MM.1S (cell line): ENCODE measurements around the gene TMEM205.

Experiments used
- DNase-seq: peaks from one replicate; pipeline ENCODE4 v3.0.0-alpha.2; 2015
- H2AFZ ChIP-seq: fragments of 300-600 bp; sonication (generic); 2 replicates; pipeline ENCODE4 v1.6.0; 2016; ENCODE audit warnings: antibody characterized with exemption, low read length
- H3F3A ChIP-seq: fragments of 300-600 bp; sonication (generic); 2 replicates; pipeline ENCODE4 v1.6.1; 2016; ENCODE audit warnings: mild to moderate bottlenecking, antibody characterized with exemption, low read length, moderate library complexity, mixed read lengths; ENCODE audit not compliant: insufficient read depth
- H3K27ac ChIP-seq: fragments of 300-600 bp; sonication (generic); 2 replicates; pipeline ENCODE4 v1.5.1; 2016; ENCODE audit warnings: mild to moderate bottlenecking, low read length
- H3K27me3 ChIP-seq: fragments of 300-600 bp; sonication (generic); replicated peaks from 2 replicates; pipeline ENCODE4 v1.6.0; 2016; ENCODE audit warnings: low read length; ENCODE audit not compliant: insufficient read depth
- H3K36me3 ChIP-seq: fragments of 300-600 bp; sonication (generic); replicated peaks from 2 replicates; pipeline ENCODE4 v1.6.1; 2016; ENCODE audit warnings: mild to moderate bottlenecking, low read length, mixed read lengths; ENCODE audit not compliant: insufficient read depth
- H3K4me1 ChIP-seq: fragments of 300-600 bp; sonication (generic); 2 replicates; pipeline ENCODE4 v1.6.1; 2016; ENCODE audit warnings: low read length, mixed read lengths
- H3K4me2 ChIP-seq: fragments of 300-600 bp; sonication (generic); 2 replicates; pipeline ENCODE4 v1.6.0; 2016; ENCODE audit warnings: low read depth, low read length
- H3K4me3 ChIP-seq: fragments of 300-600 bp; sonication (generic); 2 replicates; pipeline ENCODE4 v1.5.1; 2016; ENCODE audit warnings: low read length, mixed read lengths
- H3K79me2 ChIP-seq: fragments of 300-600 bp; sonication (generic); 2 replicates; pipeline ENCODE4 v1.6.1; 2016; ENCODE audit warnings: mixed run types, low read length, mixed read lengths
- H3K9ac ChIP-seq: fragments of 300-600 bp; sonication (generic); 2 replicates; pipeline ENCODE4 v1.6.1; 2016; ENCODE audit warnings: low read length, mixed read lengths
- H3K9me2 ChIP-seq: fragments of 300-600 bp; sonication (generic); replicated peaks from 2 replicates; pipeline ENCODE4 v1.6.1; 2016; ENCODE audit warnings: mild to moderate bottlenecking, low read length, mixed read lengths; ENCODE audit not compliant: insufficient read depth
- H3K9me3 ChIP-seq: fragments of 300-600 bp; sonication (generic); replicated peaks from 2 replicates; pipeline ENCODE4 v1.6.1; 2016; ENCODE audit warnings: mild to moderate bottlenecking, low read length, mixed read lengths; ENCODE audit not compliant: insufficient read depth
- H4K20me1 ChIP-seq: fragments of 300-600 bp; sonication (generic); 2 replicates; pipeline ENCODE4 v1.6.1; 2016; ENCODE audit warnings: mild to moderate bottlenecking, low read length, moderate library complexity, mixed read lengths; ENCODE audit not compliant: insufficient read depth
- CTCF ChIP-seq: fragments of 300-600 bp; sonication (generic); IDR thresholded peaks from 2 replicates; pipeline ENCODE4 v1.5.1; 2016; ENCODE audit warnings: antibody characterized with exemption, low read length, mixed read lengths
- EZH2 ChIP-seq: fragments of 300-600 bp; sonication (generic); optimal IDR thresholded peaks from 2 replicates; pipeline ENCODE3; 2017; ENCODE audit warnings: low read depth, mild to moderate bottlenecking, antibody characterized with exemption, low read length, mixed read lengths
- EZH2phosphoT487 ChIP-seq: fragments of 300-600 bp; sonication (generic); IDR thresholded peaks from 2 replicates; pipeline ENCODE4 v1.6.1; 2018; ENCODE audit warnings: antibody characterized with exemption, low read length

TMEM205 gene

GRCh38 chr19:11349171-11349570 lies 3.1 kb upstream of the TMEM205 start:
- peaks cover 4% of the 10 kb centered on the region; the same call in 1 of the 2 replicates for H3K27me3 ChIP-seq
- H4K20me1 ChIP-seq: no peaks in the 10 kb centered on the region
- no peak for TF ChIP-seq EZH2phosphoT487
- TF ChIP-seq CTCF: no peak
- TF ChIP-seq EZH2: no peak
- H2AFZ ChIP-seq: no peak overlapping the region
- no peaks in the 10 kb centered on the region for H3K9me2 ChIP-seq
- no peaks in the 10 kb centered on the region for H3K9me3 ChIP-seq
- H3K79me2 ChIP-seq: no peaks in the 10 kb centered on the region
- no peak overlapping the region for H3K4me2 ChIP-seq
- DNase-seq: no peak
- H3K4me1 ChIP-seq: 0 out of 2 replicates have a peak, but pooled peaks cover 4% of the 10 kb centered on the region
- H3K36me3 ChIP-seq: no peaks in the 10 kb centered on the region
- H3K27ac ChIP-seq: no peak overlapping the region
- H3K4me3 ChIP-seq: no peak overlapping the region
- no peak overlapping the region for H3K9ac ChIP-seq
- H3F3A ChIP-seq: peaks cover 6% of the 10 kb centered on the region; the same call in 1 of the 2 replicates

- Histone ChIP-seq H4K20me1 (no peaks in the 10 kb centered on the region), H3K4me3 (no peak overlapping the region), H3F3A (peaks cover 6% of the 10 kb centered on the region; the same call in 1 of the 2 replicates), H3K4me1 (0 out of 2 replicates have a peak, but pooled peaks cover 4% of the 10 kb centered on the region), H3K27me3 (0 out of 2 replicates have a peak, but pooled peaks cover 4% of the 10 kb centered on the region), H3K27ac (no peak overlapping the region), H2AFZ (no peak overlapping the region), H3K79me2 (no peaks in the 10 kb centered on the region), H3K36me3 (no peaks in the 10 kb centered on the region), H3K9ac (no peak overlapping the region), H3K4me2 (no peak overlapping the region), H3K9me2 (no peaks in the 10 kb centered on the region), H3K9me3 (no peaks in the 10 kb centered on the region)
- TF ChIP-seq EZH2phosphoT487 (no peak), EZH2 (no peak), CTCF (no peak)
- no peak for DNase-seq
These were observed 1.5 kb upstream of the TMEM205 start for GRCh38 chr19:11347546-11348039.

GRCh38 chr19:11345122-11345803 lies 805 bp downstream of the TMEM205 start:
- Histone ChIP-seq H3K4me1 (0 out of 2 replicates have a peak, but pooled peaks cover 4% of the 10 kb centered on the region), H3K4me2 (peak overlapping the region; percentile 82), H3K27ac (no peak overlapping the region), H3K79me2 (no peaks in the 10 kb centered on the region), H3K27me3 (no peaks in the 10 kb centered on the region), H3K9me2 (no peaks in the 10 kb centered on the region), H3K9me3 (no peaks in the 10 kb centered on the region), H3F3A (peaks cover 6% of the 10 kb centered on the region; the same call in 1 of the 2 replicates), H4K20me1 (no peaks in the 10 kb centered on the region), H3K9ac (peak overlapping the region; percentile 67; the same call in 1 of the 2 replicates), H3K36me3 (no peaks in the 10 kb centered on the region), H2AFZ (peak overlapping the region; percentile 93), H3K4me3 (peak overlapping the region; percentile 84)
- DNase-seq: no peak
- TF ChIP-seq EZH2phosphoT487: no peak
- no peak for TF ChIP-seq CTCF
- TF ChIP-seq EZH2: no peak
